GM21723 (cell line): Measurements from ENCODE around the gene NCAM2.

ENCODE experiments used
- ATAC-seq: cut with Tn5 transposase; IDR thresholded peaks from one replicate; pipeline ENCODE4 v1.9.1; 2021; ENCODE audit warnings: mild to moderate bottlenecking, moderate library complexity; ENCODE audit not compliant: unreplicated experiment

Gene NCAM2

GRCh38 chr21:20997636-20998455 lies at the start of gene NCAM2:
Gene NCAM2, plus strand, starts transcription at chr21:20998409.
- no peak for ATAC-seq

GRCh38 chr21:20949884-20950283 lies 48.3 kb upstream of the NCAM2 start:
- ATAC-seq, result no peak

GRCh38 chr21:20965816-20966215 lies 32.4 kb upstream of the NCAM2 start:
- ATAC-seq, result no peak

GRCh38 chr21:20968391-20968790 lies 29.8 kb upstream of the NCAM2 start:
- no peak for ATAC-seq

- ATAC-seq, result no peak
Measured at GRCh38 chr21:20970691-20971090, 27.5 kb upstream of the NCAM2 start.

- ATAC-seq, result no peak
Measured at GRCh38 chr21:20971296-20971921, 26.8 kb upstream of the NCAM2 start.

GRCh38 chr21:20994790-20995189 lies 3.4 kb upstream of the NCAM2 start:
- no peak for ATAC-seq

GRCh38 chr21:20996421-20997310 lies 1.5 kb upstream of the NCAM2 start:
- no peak for ATAC-seq

- ATAC-seq, result no peak
Measured at GRCh38 chr21:20997311-20997635, 936 bp upstream of the NCAM2 start.

GRCh38 chr21:20998456-20998789 lies 214 bp downstream of the NCAM2 start:
- ATAC-seq, result no peak

- no peak for ATAC-seq
Measured at GRCh38 chr21:20998886-20999285, 677 bp downstream of the NCAM2 start.

- ATAC-seq, result no peak
Measured at GRCh38 chr21:20999659-21000058, 1.4 kb downstream of the NCAM2 start.

GRCh38 chr21:21000591-21001175 lies 2.5 kb downstream of the NCAM2 start:
- ATAC-seq, result no peak

- ATAC-seq, result no peak
Measured at GRCh38 chr21:21001591-21002100, 3.4 kb downstream of the NCAM2 start.

- ATAC-seq, result no peak
Measured at GRCh38 chr21:21002153-21002552, 3.9 kb downstream of the NCAM2 start.

- ATAC-seq, result no peak
Measured at GRCh38 chr21:21003701-21004100, 5.5 kb downstream of the NCAM2 start.

GRCh38 chr21:21007606-21008005 lies 9.4 kb downstream of the NCAM2 start:
- no peak for ATAC-seq

- no peak for ATAC-seq
Measured at GRCh38 chr21:21010228-21010627, 12.0 kb downstream of the NCAM2 start.

- ATAC-seq, result no peak
Measured at GRCh38 chr21:21010698-21011097, 12.5 kb downstream of the NCAM2 start.

GRCh38 chr21:21018821-21019220 lies 20.6 kb downstream of the NCAM2 start:
- ATAC-seq, result no peak

- ATAC-seq, result no peak
Measured at GRCh38 chr21:21019681-21020080, 21.5 kb downstream of the NCAM2 start.
